SJSA1 (cell line): Measurements from ENCODE around the gene ADD2. TPM values are rescaled to one million over a fixed set of nuclear protein-coding genes. Genes with fewer than 3 reads are reported as not detected.

Experiments
- DNase-seq, 2 experiments: peaks; one replicate each; pipeline ENCODE4 v3.0.0-alpha.2; 2015 to 2020; ENCODE audit warnings: low spot score in 2 of 2, low read depth in 1 of 2
- H3K27ac ChIP-seq: fragments of 250-450 bp; sonication (Bioruptor Pico); 2 replicates; pipeline ENCODE4 v1.5.1; 2020; ENCODE audit warnings: mild to moderate bottlenecking, moderate library complexity
- H3K27me3 ChIP-seq: fragments of 250-450 bp; sonication (Bioruptor Pico); replicated peaks from 2 replicates; pipeline ENCODE4 v1.5.1; 2020; ENCODE audit warnings: mild to moderate bottlenecking, moderate library complexity
- H3K36me3 ChIP-seq: fragments of 250-450 bp; sonication (Bioruptor Pico); 2 replicates; pipeline ENCODE4 v1.5.1; 2020; ENCODE audit warnings: mild to moderate bottlenecking
- H3K4me1 ChIP-seq: fragments of 250-450 bp; sonication (Bioruptor Pico); replicated peaks from 2 replicates; pipeline ENCODE4 v1.6.1; 2021; ENCODE audit warnings: mild to moderate bottlenecking
- H3K4me3 ChIP-seq: fragments of 250-450 bp; sonication (Bioruptor Pico); 2 replicates; pipeline ENCODE4 v1.5.1; 2020; ENCODE audit warnings: mild to moderate bottlenecking
- H3K9me3 ChIP-seq: fragments of 250-450 bp; sonication (Bioruptor Pico); replicated peaks from 2 replicates; pipeline ENCODE4 v1.5.1; 2020; ENCODE audit warnings: mild to moderate bottlenecking
- total RNA-seq: library from RNA; depleted of rRNA; stranded (reverse); fragments of >200 nt; shearing (Covaris generic); gene quantifications from 2 replicates; pipeline ENCODE4 v1.2.3, GENCODE V29; 2014; rRNA removed

Gene ADD2
- total RNA-seq, 1 experiment from 2014 or later = not detected

DNA sequence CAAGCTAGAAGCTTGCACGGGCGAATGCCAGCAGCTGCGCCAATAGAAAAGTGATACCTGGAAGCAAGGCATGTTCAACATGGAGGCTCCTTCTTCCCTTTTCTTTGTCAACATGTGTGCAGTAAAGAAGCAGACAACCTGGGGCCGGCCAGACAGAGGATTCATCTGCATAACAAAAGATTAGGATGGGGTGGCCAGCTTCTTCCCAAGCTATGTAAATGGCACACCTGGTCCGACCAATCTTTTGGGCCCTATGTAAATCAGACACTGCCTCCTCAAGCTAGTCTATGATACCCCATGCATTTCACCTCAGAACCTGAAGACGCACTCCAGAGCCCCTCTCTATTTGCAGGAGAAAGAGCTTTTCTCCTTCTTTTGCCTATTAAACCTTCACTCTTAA is 148.0 kb downstream of the ADD2 start:
- Histone ChIP-seq H3K9me3 (no peaks in the 10 kb centered on the region), H3K27ac (no peak overlapping the region), H3K36me3 (no peaks in the 10 kb centered on the region), H3K4me3 (no peak overlapping the region), H3K27me3 (no peaks in the 10 kb centered on the region; the same call in 1 of the 2 replicates), H3K4me1 (no peaks in the 10 kb centered on the region)
- DNase-seq = no peak

DNA sequence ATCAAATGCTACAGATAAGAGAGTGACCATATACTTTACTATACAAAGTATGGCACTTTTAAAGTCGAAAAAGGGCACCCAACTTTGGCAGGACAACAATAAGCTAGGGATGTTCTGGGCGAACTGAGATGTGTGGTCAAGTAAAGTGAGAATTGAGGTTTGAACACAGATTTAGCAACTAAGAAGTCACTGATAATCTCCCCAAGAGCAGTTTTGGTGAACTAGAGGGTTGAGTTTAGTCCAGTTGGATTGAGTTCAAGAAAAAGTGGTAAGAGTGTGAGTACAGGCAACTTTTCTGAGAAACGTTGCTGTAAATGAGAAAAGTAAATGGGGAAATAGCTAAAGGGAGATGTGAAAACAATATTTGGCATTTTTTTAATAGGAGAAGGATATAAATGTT is 148.8 kb downstream of the ADD2 start:
- no peak overlapping the region for H3K27ac ChIP-seq
- no peaks in the 10 kb centered on the region for H3K9me3 ChIP-seq
- no peaks in the 10 kb centered on the region; the same call in 1 of the 2 replicates for H3K27me3 ChIP-seq
- no peak overlapping the region for H3K4me3 ChIP-seq
- DNase-seq = no peak
- no peaks in the 10 kb centered on the region for H3K4me1 ChIP-seq
- no peaks in the 10 kb centered on the region for H3K36me3 ChIP-seq

DNA sequence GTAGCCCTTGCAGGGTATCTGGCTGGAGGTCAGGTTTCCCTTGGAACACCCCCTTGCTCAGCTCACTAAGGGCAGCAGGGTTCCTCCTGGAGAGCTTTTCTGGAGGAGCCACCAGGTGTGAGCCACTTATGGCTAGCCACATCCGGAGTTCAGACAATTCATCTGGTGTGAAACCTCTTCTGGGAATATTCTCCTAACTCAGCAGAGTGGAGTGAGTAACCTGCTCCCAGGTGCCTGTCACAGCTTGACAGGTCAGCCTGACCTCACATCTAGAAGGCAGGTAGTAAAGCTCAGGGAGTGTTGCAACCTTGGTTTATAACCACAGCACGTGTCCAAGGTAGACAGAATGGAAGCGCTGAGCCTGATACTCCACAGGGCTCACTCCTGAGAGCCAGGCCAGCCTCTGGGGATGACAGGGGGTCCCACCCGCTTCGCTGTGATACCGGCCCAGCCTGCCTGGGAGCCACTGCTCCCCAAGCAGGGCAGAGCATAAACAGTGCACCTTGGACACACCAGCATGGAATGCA is 151.8 kb downstream of the ADD2 start:
- Histone ChIP-seq H3K4me3 (no peak overlapping the region), H3K36me3 (no peaks in the 10 kb centered on the region), H3K27me3 (no peaks in the 10 kb centered on the region; the same call in 1 of the 2 replicates), H3K9me3 (no peaks in the 10 kb centered on the region), H3K27ac (no peak overlapping the region), H3K4me1 (no peaks in the 10 kb centered on the region)
- DNase-seq = no peak

DNA sequence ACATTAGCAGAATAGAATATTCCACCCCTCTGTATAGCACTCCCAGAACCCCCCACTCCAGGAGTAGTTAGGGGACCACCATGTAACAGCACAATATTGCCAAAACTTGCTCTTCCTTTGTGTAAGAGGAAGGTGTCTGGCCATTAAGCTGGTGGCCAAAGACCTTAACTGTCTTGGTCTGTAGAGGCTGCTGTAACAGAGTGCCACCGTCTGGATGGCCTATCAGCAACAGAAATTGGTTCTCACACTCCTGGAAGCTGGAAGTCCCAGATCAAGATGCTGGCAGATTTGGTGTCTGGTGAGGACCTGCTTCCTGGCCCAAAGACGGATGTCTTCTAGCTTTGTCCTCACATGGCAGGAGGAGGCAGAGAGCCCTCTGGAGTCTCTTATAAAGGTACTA is 152.8 kb downstream of the ADD2 start:
- Histone ChIP-seq H3K9me3 (no peaks in the 10 kb centered on the region), H3K27ac (no peak overlapping the region), H3K4me1 (no peaks in the 10 kb centered on the region), H3K36me3 (no peaks in the 10 kb centered on the region), H3K27me3 (no peaks in the 10 kb centered on the region; the same call in 1 of the 2 replicates), H3K4me3 (no peak overlapping the region)
- DNase-seq = no peak

DNA sequence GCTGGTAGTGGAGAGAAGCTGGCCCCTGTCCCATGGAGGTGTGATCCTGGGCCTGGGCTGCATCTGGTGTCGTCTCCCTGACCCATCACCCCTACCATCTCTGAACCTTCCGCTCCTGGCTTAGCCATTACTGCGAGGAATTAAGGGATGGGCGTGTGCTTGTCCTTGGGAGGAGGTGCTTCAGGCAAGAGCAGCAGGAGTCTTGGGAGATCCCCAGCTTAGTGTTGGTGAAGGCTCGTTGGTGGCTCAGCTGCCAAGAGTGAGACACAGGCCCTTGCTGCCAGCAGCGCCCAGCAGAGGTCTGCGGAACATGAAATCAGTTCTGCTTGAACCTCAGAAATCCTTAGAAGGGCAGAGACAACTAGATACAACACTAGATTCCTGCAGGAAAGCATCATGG is 154.5 kb downstream of the ADD2 start:
- Histone ChIP-seq H3K27me3 (no peaks in the 10 kb centered on the region; the same call in 1 of the 2 replicates), H3K4me3 (no peak overlapping the region), H3K9me3 (no peaks in the 10 kb centered on the region), H3K27ac (no peak overlapping the region), H3K36me3 (no peaks in the 10 kb centered on the region), H3K4me1 (no peaks in the 10 kb centered on the region)
- DNase-seq = no peak

DNA sequence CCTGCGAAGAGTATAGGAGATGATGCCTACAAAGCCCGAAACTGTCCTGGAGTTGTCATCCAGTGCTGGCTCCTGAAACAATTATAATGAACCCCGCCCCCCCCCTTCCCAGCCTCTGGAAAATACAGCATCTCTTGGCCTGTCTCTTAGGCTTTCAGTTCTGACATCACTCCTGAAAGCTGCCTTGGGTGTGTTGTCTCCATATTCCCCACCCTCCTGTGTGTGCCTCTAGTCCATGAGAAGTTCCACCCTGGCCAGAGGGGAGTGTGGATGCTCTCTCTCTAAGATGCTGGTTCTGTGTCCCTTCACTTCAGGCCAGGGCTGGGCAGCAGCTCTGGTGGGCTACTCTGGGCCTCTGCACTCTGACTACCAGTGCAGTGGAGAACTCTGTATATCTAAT is 155.4 kb downstream of the ADD2 start:
- H3K36me3 ChIP-seq = no peaks in the 10 kb centered on the region
- H3K4me3 ChIP-seq = no peak overlapping the region
- no peak overlapping the region for H3K27ac ChIP-seq
- no peaks in the 10 kb centered on the region; the same call in 1 of the 2 replicates for H3K27me3 ChIP-seq
- no peaks in the 10 kb centered on the region for H3K9me3 ChIP-seq
- H3K4me1 ChIP-seq = no peaks in the 10 kb centered on the region
- no peak for DNase-seq

DNA sequence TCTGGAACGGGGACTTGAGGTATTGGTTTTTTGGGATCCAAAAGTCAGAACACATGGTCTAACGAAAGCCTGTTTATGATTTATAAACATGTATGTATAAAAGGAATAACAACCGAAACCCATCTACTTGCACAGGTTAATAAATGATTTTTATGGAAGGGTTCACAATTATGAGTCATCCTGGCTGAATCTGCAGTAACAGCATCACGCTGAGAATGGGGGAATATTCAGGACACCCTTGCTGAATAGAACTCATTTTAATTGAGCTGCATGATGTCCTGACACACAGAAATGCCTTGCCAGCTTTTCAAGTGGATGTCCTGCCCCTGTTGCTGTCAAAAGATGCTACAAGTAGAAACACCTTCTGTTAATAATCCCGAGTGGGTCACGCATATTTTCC is 159.6 kb downstream of the ADD2 start:
- Histone ChIP-seq H3K27ac (no peak overlapping the region), H3K4me3 (no peak overlapping the region), H3K9me3 (no peaks in the 10 kb centered on the region), H3K36me3 (no peaks in the 10 kb centered on the region), H3K4me1 (no peaks in the 10 kb centered on the region), H3K27me3 (no peaks in the 10 kb centered on the region; the same call in 1 of the 2 replicates)
- no peak for DNase-seq

DNA sequence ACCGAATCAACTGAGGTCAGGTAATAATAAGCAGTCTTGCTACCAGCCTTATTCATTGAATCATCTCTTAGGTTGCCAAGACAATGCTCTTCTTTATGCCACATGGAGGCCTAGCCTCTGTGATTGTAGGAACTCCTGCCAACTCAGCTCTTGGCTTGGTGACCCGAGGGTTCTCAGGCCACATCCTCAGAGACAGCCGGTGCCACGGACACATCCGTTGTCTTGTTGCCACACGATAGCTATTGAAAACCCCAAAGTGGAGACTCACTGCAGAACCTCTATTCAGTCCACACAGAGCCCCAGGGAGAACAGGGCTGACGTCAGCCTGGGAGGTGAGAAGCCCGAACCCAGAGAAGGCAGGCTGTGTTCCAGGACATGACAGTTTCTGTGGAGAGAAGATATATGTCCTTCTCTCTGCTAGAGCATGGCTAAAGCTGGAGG is 160.9 kb downstream of the ADD2 start:
- no peak for DNase-seq
- Histone ChIP-seq H3K27ac (no peak overlapping the region), H3K4me3 (no peak overlapping the region), H3K36me3 (no peaks in the 10 kb centered on the region), H3K9me3 (no peaks in the 10 kb centered on the region), H3K27me3 (no peaks in the 10 kb centered on the region; the same call in 1 of the 2 replicates), H3K4me1 (no peaks in the 10 kb centered on the region)

Other genes with a start within 250 kb of the ADD2 start
- 0.42 and 1.4 TPM in 2 replicates for gene TGFA, start 214.4 kb downstream of the ADD2 start, total RNA-seq
- not detected in 2 replicates for gene FIGLA, start 22.4 kb upstream of the ADD2 start, total RNA-seq
- gene CLEC4F, start 52.4 kb upstream of the ADD2 start, total RNA-seq = not detected in 2 replicates
- gene CD207, start 67.6 kb upstream of the ADD2 start, total RNA-seq = not detected in 2 replicates
- not detected in 2 replicates for gene VAX2, start 132.4 kb upstream of the ADD2 start, total RNA-seq
- gene ATP6V1B1, start 167.7 kb upstream of the ADD2 start, total RNA-seq = not detected in 2 replicates
- gene ANKRD53, start 210.4 kb upstream of the ADD2 start, total RNA-seq = not detected in 2 replicates
- 19.1 and 50.5 TPM in 2 replicates for gene TEX261, start 226.7 kb upstream of the ADD2 start, total RNA-seq